Neuron (in vitro differentiated cells): ENCODE data around the gene FCRL2.
"Not testable (repeated sequence)": the region's sequence is repeated elsewhere in the genome, so short reads cannot be mapped to it uniquely, and the experiment has no call there.

Experiments
- H2AFZ ChIP-seq: one replicate; pipeline ENCODE4 v1.6.1; 2013; ENCODE audit warnings: low read depth, mild to moderate bottlenecking, inconsistent platforms, low read length, moderate library complexity
- H3K27me3 ChIP-seq: one replicate; pipeline ENCODE4 v1.6.1; 2013; ENCODE audit warnings: low read length; ENCODE audit not compliant: insufficient read depth
- H3K36me3 ChIP-seq: one replicate; pipeline ENCODE4 v1.6.1; 2013; ENCODE audit warnings: low read length; ENCODE audit not compliant: insufficient read depth
- H3K4me1 ChIP-seq: one replicate; pipeline ENCODE4 v1.6.1; 2013; ENCODE audit warnings: low read length; ENCODE audit not compliant: insufficient read depth
- H3K4me3 ChIP-seq: 2 replicates; pipeline ENCODE4 v1.5.1; 2013; ENCODE audit warnings: mild to moderate bottlenecking, low read length, moderate library complexity
- H3K9me3 ChIP-seq: one replicate; pipeline ENCODE4 v1.6.1; 2013; ENCODE audit warnings: low read length

Gene FCRL2

GRCh38 chr1:157775101-157775870 lies 1.6 kb downstream of the FCRL2 start:
- Histone ChIP-seq H2AFZ (no peak overlapping the region), H3K4me3 (no peak overlapping the region), H3K27me3 (no peaks in the 10 kb centered on the region), H3K9me3 (no peaks in the 10 kb centered on the region), H3K4me1 (no peaks in the 10 kb centered on the region), H3K36me3 (no peaks in the 10 kb centered on the region)

- Histone ChIP-seq H3K4me1 (no peaks in the 10 kb centered on the region), H3K9me3 (no peaks in the 10 kb centered on the region), H2AFZ (no peak overlapping the region), H3K4me3 (no peak overlapping the region), H3K36me3 (no peaks in the 10 kb centered on the region), H3K27me3 (no peaks in the 10 kb centered on the region)
Measured at GRCh38 chr1:157774412-157774811, 2.5 kb downstream of the FCRL2 start.

- H3K27me3 ChIP-seq, result no peaks in the 10 kb centered on the region
- no peaks in the 10 kb centered on the region for H3K9me3 ChIP-seq
- H3K4me3 ChIP-seq, result no peak overlapping the region
- H2AFZ ChIP-seq, result no peak overlapping the region
- H3K4me1 ChIP-seq, result no peaks in the 10 kb centered on the region
- H3K36me3 ChIP-seq, result no peaks in the 10 kb centered on the region
Measured at GRCh38 chr1:157773493-157774350, 3.2 kb downstream of the FCRL2 start.

GRCh38 chr1:157771661-157772425 lies 5.1 kb downstream of the FCRL2 start:
- Histone ChIP-seq H3K27me3 (no peaks in the 10 kb centered on the region), H2AFZ (no peak overlapping the region), H3K9me3 (no peaks in the 10 kb centered on the region), H3K4me1 (no peaks in the 10 kb centered on the region), H3K36me3 (no peaks in the 10 kb centered on the region), H3K4me3 (no peak overlapping the region)

GRCh38 chr1:157770442-157771043 lies 6.4 kb downstream of the FCRL2 start:
- Histone ChIP-seq H3K4me1 (no peaks in the 10 kb centered on the region), H3K27me3 (no peaks in the 10 kb centered on the region), H3K36me3 (no peaks in the 10 kb centered on the region), H3K9me3 (no peaks in the 10 kb centered on the region), H3K4me3 (no peak overlapping the region), H2AFZ (no peak overlapping the region)

GRCh38 chr1:157766792-157767191 lies 10.1 kb downstream of the FCRL2 start:
- Histone ChIP-seq H3K4me1 (no peaks in the 10 kb centered on the region), H3K36me3 (no peaks in the 10 kb centered on the region), H2AFZ (no peak overlapping the region), H3K27me3 (no peaks in the 10 kb centered on the region), H3K4me3 (no peak overlapping the region), H3K9me3 (no peaks in the 10 kb centered on the region)

- Histone ChIP-seq H3K27me3 (no peaks in the 10 kb centered on the region), H2AFZ (no peak overlapping the region), H3K36me3 (no peaks in the 10 kb centered on the region), H3K4me1 (no peaks in the 10 kb centered on the region), H3K9me3 (no peaks in the 10 kb centered on the region), H3K4me3 (no peak overlapping the region)
Measured at GRCh38 chr1:157758018-157758417, 18.9 kb downstream of the FCRL2 start.

- Histone ChIP-seq H3K4me3 (no peak overlapping the region), H3K27me3 (no peaks in the 10 kb centered on the region), H3K4me1 (no peaks in the 10 kb centered on the region), H3K36me3 (no peaks in the 10 kb centered on the region), H2AFZ (no peak overlapping the region), H3K9me3 (no peaks in the 10 kb centered on the region)
Measured at GRCh38 chr1:157753611-157754010, 23.3 kb downstream of the FCRL2 start.

GRCh38 chr1:157751283-157751682 lies 25.6 kb downstream of the FCRL2 start:
- Histone ChIP-seq H3K4me3 (no peak overlapping the region), H3K27me3 (no peaks in the 10 kb centered on the region), H3K36me3 (no peaks in the 10 kb centered on the region), H3K9me3 (no peaks in the 10 kb centered on the region), H2AFZ (no peak overlapping the region), H3K4me1 (no peaks in the 10 kb centered on the region)

- Histone ChIP-seq H3K9me3 (no peaks in the 10 kb centered on the region), H2AFZ (no peak overlapping the region), H3K4me1 (no peaks in the 10 kb centered on the region), H3K27me3 (no peaks in the 10 kb centered on the region), H3K36me3 (no peaks in the 10 kb centered on the region), H3K4me3 (no peak overlapping the region)
Measured at GRCh38 chr1:157748262-157748817, 28.6 kb downstream of the FCRL2 start.

GRCh38 chr1:157739229-157739901 lies 37.6 kb downstream of the FCRL2 start:
- Histone ChIP-seq H2AFZ (no peak overlapping the region), H3K9me3 (no peaks in the 10 kb centered on the region), H3K27me3 (no peaks in the 10 kb centered on the region), H3K36me3 (no peaks in the 10 kb centered on the region), H3K4me1 (no peaks in the 10 kb centered on the region), H3K4me3 (no peak overlapping the region)

- not testable (repeated sequence) for H3K4me1 ChIP-seq, H3K9me3 ChIP-seq, H3K36me3 ChIP-seq, H3K27me3 ChIP-seq, H3K4me3 ChIP-seq, H2AFZ ChIP-seq
Measured at GRCh38 chr1:157735991-157736390, 40.9 kb downstream of the FCRL2 start.
